NCI-H1105 (cell line): ENCODE measurements around the gene DEPDC4.
"Not testable (repeated sequence)": the region's sequence is repeated elsewhere in the genome, so short reads cannot be mapped to it uniquely, and the experiment has no call there.

ENCODE experiments used
- DNase-seq: peaks from one replicate; lab custom pipeline; 2025; lab: John Stamatoyannopoulos, UW

DEPDC4 gene

GRCh38 chr12:100266835-100267602 lies at the start of gene DEPDC4, which contains the start of gene SCYL2:
DEPDC4 (minus strand) TSS chr12:100267079; CDS start chr12:100267076, 3 bp downstream.
SCYL2 (plus strand) TSS chr12:100267177; CDS start chr12:100282971, 15,794 bp downstream.
- peak; percentile 93 for DNase-seq

GRCh38 chr12:100311317-100311716 lies 44.4 kb upstream of the DEPDC4 start:
- DNase-seq, result no peak

GRCh38 chr12:100308138-100308537 lies 41.3 kb upstream of the DEPDC4 start:
- not testable (repeated sequence) for DNase-seq

GRCh38 chr12:100304334-100304733 lies 37.5 kb upstream of the DEPDC4 start:
- not testable (repeated sequence) for DNase-seq

GRCh38 chr12:100303831-100304230 lies 37.0 kb upstream of the DEPDC4 start:
- DNase-seq, result no peak

- DNase-seq, result no peak
Observed at GRCh38 chr12:100302081-100302480, 35.2 kb upstream of the DEPDC4 start.

GRCh38 chr12:100295764-100296555 lies 29.1 kb upstream of the DEPDC4 start:
- no peak for DNase-seq

GRCh38 chr12:100294366-100294765 lies 27.5 kb upstream of the DEPDC4 start:
- not testable (repeated sequence) for DNase-seq

GRCh38 chr12:100293017-100293416 lies 26.1 kb upstream of the DEPDC4 start:
- peak; percentile 84 for DNase-seq

GRCh38 chr12:100290016-100290415 lies 23.1 kb upstream of the DEPDC4 start:
- DNase-seq, result no peak

GRCh38 chr12:100289038-100289437 lies 22.2 kb upstream of the DEPDC4 start:
- no peak for DNase-seq

GRCh38 chr12:100284556-100284955 lies 17.7 kb upstream of the DEPDC4 start:
- DNase-seq, result not testable (repeated sequence)

- DNase-seq, result no peak
Observed at GRCh38 chr12:100279607-100280244, 12.8 kb upstream of the DEPDC4 start.

GRCh38 chr12:100279159-100279558 lies 12.3 kb upstream of the DEPDC4 start:
- DNase-seq, result no peak

- no peak for DNase-seq
Observed at GRCh38 chr12:100274291-100274690, 7.4 kb upstream of the DEPDC4 start.

GRCh38 chr12:100273782-100274181 lies 6.9 kb upstream of the DEPDC4 start:
- DNase-seq, result no peak

GRCh38 chr12:100268835-100269564 lies 2.1 kb upstream of the DEPDC4 start:
- DNase-seq, result no peak

- no peak for DNase-seq
Observed at GRCh38 chr12:100267603-100268281, 863 bp upstream of the DEPDC4 start.

GRCh38 chr12:100266585-100266834 lies 369 bp downstream of the DEPDC4 start:
- DNase-seq, result no peak

- DNase-seq, result no peak
Observed at GRCh38 chr12:100265732-100266584, 921 bp downstream of the DEPDC4 start.

GRCh38 chr12:100265107-100265506 lies 1.8 kb downstream of the DEPDC4 start:
- not testable (repeated sequence) for DNase-seq
